NCI-H774 (cell line): ENCODE measurements around the gene RNF224.

Source experiments
- DNase-seq: peaks from one replicate; lab custom pipeline; 2025; lab: John Stamatoyannopoulos, UW

RNF224 gene

GRCh38 chr9:137192448-137192780 is 34.9 kb upstream of the RNF224 start:
- DNase-seq: no peak

DNA sequence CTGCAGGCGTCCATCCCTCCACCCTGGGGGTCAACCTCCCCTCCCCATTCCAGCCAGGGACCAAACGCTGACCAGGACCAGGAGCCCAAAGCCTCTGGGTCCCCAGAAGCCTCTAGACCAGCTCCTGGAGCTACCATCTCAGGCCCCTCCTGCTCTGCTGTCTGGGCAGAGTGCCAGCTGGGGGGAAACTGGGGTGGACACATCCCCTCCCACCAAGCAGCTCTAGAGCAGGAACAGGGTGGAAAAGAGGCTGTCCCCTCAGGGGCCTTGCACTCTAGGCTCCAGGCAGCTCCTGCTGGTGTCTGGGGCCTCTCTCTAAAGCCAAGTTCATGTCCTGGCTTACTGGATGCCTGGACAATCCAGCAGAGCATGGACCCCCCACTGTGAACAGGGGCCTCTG is 34.4 kb upstream of the RNF224 start:
- no peak for DNase-seq

DNA sequence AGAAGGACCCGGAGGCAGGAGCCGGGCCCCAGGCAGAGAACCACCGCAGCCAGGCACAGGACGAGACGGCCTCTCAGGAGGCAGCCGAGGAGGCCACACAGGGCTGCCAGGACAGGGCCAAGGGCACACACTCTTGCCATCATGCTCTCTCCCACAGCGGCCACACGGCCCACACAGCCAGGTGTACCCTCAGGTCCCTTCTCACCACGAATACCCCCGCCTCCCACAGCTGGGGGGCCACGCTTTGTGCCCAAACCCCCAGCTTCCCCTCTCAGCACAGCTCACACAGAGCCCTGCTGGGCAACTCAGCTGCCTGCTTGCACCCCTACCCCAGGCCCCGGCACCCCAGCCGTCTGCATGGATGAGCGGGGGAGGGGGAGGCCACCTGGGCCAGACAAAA is 33.5 kb upstream of the RNF224 start:
- no peak for DNase-seq

DNA sequence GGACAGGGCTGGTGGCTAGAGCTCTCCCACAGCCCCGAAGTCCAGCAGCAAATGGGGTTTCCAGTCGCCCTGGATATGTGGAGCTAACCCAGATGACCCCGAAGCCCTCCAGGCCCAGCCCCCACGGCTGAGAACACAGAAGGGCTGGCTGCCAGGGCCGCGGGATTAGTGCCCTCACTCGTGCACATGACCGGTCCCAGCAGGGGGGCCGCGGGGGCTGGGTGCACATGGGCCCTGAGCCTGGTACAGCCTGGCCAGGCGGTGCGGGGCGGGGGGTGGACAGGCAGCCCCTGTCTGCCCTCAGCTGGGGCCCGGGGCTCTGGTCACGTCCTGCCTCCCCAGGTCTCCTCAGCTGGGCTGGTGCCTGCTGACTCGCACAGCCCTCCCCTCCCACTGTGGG is 32.9 kb upstream of the RNF224 start:
- no peak for DNase-seq

DNA sequence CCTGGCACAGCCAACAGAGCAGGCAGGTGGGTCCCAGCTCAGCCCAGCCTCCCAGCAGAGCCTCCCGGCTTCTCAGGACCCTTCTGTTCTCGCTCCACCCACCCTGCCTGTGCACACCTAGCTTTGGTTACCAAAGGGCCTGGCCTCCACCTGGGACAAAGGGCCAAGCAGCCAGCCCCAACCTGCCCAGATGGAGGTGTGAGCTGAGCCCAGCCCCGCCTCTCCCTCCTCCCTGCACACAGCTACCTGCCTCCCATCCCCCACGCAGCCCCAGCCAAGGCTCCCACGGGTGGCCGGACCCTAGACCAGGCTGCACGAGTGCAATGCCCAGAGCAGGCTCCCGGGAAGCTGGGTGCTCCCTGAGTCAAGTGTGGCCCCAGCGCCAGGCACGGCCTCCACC is 32.4 kb upstream of the RNF224 start:
- DNase-seq: no peak

GRCh38 chr9:137195525-137196220 is 31.6 kb upstream of the RNF224 start:
- peak; percentile 72 for DNase-seq

DNA sequence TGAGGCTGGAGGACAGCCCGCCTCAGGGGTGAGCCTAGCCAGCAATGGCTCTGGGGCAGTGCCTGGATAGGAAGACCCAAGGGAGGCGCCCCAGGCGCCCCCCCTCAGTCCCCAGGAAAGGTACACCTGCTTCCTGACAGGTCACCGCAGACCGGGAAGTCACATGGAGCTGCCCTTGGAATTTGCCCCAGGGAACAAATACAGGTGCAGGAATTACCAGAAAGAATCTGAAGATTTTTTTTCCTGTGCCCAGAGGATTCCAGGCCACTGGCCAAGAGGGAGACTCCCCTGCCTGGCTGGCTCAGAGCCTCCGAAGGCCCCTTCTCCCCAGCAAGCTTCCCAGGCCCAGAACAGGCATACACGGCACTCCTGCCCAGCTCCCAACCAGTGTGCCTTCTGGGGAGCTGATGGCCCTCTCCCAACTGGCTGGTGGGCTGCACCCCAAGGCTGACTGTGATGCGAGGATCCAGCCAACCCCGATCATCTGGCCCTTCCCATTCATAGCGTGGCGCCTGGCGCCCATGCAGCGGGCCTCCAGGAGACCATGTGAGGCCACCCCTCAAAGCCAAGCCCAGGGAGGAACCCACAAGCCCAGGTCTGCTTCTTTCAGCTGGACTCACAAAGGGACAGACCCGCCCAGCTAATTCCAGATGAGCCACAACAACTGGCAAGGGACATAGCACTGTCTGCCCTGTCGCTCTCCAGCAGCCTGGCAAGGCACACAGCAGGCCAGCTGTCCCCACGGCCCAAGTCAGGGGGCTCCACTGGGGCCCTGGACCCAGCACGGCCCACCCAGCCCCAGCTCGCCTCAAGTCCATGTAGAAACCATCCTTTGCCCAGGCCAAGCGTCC is 29.0 kb upstream of the RNF224 start:
- no peak for DNase-seq

GRCh38 chr9:137198902-137199283 is 28.4 kb upstream of the RNF224 start:
- no peak for DNase-seq

DNA sequence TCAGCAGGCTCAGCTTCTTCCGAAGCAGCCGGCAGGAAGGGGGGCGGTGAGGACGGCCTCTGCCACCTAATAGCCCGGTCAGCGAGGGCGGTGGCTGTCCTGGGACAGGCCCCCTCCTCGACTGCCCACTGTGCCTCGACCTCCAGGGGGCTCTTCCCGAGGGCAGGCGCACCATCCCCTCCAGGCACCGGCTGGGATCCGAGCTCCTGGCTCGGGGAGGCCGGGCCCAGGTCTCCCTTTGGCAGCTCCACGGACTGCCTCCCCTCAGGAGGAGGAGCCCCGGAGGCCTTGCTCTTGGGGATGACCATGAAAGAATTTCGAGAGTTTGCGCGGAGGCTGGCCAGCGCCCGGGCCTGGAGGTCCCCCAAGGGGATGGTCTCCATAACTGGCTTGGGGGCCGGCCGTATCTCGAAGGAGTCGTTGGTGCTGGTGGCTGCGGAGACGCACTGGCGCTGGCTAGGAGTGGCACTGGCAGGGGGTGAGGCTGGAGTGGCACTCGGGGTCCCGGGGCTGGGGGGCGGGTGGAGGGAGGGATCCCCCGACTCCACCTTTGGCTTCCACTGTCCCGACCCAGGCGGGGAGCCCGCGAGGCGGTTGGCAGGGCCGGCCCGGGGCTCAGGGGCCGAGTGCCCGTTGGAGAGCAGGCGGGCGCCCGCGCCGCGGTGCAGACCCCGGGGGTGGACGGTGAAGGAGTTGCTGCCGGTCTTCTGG is 27.7 kb upstream of the RNF224 start:
- no peak for DNase-seq

- peak; percentile 100 for DNase-seq
Measured at GRCh38 chr9:137200311-137201204, 26.7 kb upstream of the RNF224 start, which contains the start of gene TPRN. Gene TPRN, minus strand, starts transcription at chr9:137200741. Its CDS starts 30 bp downstream, at chr9:137200711.

- no peak for DNase-seq
Measured at GRCh38 chr9:137201205-137201868, 26.0 kb upstream of the RNF224 start.

- DNase-seq: no peak
Measured at GRCh38 chr9:137202966-137203365, 24.3 kb upstream of the RNF224 start.

DNA sequence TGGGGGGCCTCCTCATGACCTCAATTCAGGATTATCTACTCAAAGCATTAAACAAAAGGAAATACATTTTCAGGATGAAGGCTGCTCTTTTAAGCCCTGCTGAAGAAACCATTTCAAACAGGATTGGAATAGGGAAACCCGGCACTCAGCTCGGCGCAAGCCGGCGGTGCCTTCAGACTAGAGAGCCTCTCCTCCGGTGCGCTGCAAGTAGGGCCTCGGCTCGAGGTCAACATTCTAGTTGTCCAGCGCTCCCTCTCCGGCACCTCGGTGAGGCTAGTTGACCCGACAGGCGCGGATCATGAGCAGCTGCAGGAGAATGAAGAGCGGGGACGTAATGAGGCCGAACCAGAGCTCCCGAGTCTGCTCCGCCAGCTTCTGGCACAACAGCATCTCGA is 22.6 kb upstream of the RNF224 start:
- DNase-seq: no peak

DNA sequence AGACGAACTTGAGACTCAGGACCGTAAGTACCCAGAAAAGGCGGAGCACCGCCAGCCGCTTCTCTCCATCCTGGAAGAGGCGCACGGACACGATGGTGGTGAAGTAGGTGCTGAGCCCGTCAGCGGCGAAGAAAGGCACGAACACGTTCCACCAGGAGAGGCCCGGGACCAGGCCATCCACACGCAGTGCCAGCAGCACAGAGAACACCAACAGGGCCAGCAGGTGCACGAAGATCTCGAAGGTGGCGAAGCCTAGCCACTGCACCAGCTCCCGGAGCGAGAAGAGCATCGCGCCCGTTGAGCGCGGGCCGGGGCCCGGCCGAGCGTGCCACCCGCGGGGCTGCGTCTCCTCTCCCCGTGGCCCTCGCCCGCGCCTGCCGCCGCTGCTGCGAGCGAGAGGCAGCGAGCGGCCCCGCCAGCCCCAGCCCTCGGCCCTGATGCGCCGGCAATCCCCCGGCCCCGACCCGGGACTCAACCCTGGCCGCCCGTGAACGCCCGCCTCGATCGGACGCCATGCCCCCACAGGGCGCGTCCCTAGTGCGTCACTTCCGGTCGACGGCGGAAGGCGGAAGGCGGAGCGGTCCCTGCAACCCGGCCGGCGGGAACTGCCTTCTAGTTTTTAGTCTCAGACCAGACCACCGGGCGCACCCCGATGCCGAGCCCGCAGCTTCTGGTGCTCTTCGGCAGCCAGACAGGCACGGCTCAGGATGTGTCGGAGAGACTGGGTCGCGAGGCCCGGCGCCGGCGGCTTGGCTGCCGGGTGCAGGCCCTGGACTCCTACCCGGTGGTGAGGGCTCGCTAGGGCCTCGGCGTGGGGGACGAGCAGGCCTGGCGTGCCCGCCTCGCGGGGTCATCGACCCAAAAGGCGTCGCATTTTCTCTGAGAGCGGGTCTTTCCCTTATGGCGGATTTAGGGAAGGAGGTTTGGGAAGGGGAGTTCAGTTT is 21.9 kb upstream of the RNF224 start, which contains the start of the genes NDOR1 and TMEM203:
Gene NDOR1 (plus strand): TSS at position 575 of the 944 bp plus-strand sequence. CDS start 78 bp downstream, at position 653.
Gene TMEM203 (minus strand): TSS at position 523 of the 944 bp plus-strand sequence. CDS start 234 bp downstream, at position 289.
- DNase-seq: peak; percentile 92

GRCh38 chr9:137206602-137207001 is 20.7 kb upstream of the RNF224 start:
- no peak for DNase-seq

- DNase-seq: no peak
Measured at GRCh38 chr9:137211532-137211931, 15.8 kb upstream of the RNF224 start.

DNA sequence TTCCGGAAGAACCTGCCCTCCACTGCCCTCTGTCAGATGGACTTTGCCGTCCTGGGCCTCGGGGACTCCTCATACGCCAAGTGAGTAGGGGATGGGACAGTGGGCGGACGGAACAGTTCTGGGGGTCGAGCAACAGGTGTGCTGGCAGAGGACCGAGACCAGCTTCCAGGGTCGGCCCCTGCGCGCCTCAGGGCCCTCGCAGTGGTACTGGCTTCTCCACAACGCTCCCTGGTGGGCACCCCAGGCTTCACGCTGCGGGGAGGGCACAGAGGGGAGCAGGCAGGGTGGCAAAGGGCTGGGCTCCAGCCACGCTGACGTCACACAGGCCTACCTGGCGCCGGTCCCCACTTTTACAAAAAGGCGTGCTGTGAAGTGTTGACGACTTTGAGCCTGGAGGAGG is 14.8 kb upstream of the RNF224 start:
- no peak for DNase-seq

GRCh38 chr9:137213160-137214060 is 13.9 kb upstream of the RNF224 start:
- no peak for DNase-seq

DNA sequence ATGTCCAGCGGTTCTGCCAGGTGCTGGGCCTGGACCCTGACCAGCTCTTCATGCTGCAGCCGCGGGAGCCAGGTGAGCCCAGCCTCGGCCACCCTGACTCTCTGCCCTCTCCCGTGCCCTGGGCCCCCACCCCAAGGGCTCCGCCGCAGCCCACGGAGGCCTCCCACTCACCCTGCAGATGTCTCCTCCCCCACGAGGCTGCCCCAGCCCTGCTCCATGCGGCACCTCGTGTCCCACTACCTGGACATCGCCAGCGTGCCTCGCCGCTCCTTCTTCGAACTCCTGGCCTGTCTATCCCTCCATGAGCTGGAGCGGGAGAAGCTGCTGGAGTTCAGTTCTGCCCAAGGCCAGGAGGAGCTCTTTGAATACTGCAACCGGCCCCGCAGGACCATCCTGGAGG is 12.7 kb upstream of the RNF224 start:
- DNase-seq: no peak
